Neural cell (in vitro differentiated cells): ENCODE data around the gene RHO. TPM values are rescaled to one million over a fixed set of nuclear protein-coding genes. Genes with fewer than 3 reads are reported as not detected.

ENCODE experiments used
- H2AFZ ChIP-seq: fragments of 200-600, 300-800 bp; sonication (generic), shearing (Covaris generic); 2 replicates; pipeline ENCODE4 v1.6.0; 2014; ENCODE audit warnings: low read depth, mild to moderate bottlenecking, antibody characterized with exemption, low read length, moderate library complexity
- H3F3A ChIP-seq: fragments of 200-600 bp; shearing (Covaris generic); 2 replicates; pipeline ENCODE4 v1.6.1; 2016; ENCODE audit warnings: mild to moderate bottlenecking, moderate library complexity, mixed read lengths, antibody characterized with exemption, low read length; ENCODE audit not compliant: insufficient read depth, poor library complexity, severe bottlenecking
- H3K27ac ChIP-seq: fragments of 200-600, 300-800 bp; sonication (generic), shearing (Covaris generic); 2 replicates; pipeline ENCODE4 v1.5.1; 2014; ENCODE audit warnings: mild to moderate bottlenecking, low read length, moderate library complexity
- H3K27me3 ChIP-seq: fragments of 300-800, 200-600 bp; sonication (generic), shearing (Covaris generic); 2 replicates; pipeline ENCODE4 v1.6.0; 2014; ENCODE audit warnings: mild to moderate bottlenecking, low read depth, low read length, moderate library complexity; ENCODE audit not compliant: insufficient read depth
- H3K36me3 ChIP-seq: fragments of 300-800, 200-600 bp; sonication (generic), shearing (Covaris generic); 2 replicates; pipeline ENCODE4 v1.5.1; 2014; ENCODE audit warnings: mild to moderate bottlenecking, antibody characterized with exemption, low read length, moderate library complexity; ENCODE audit not compliant: insufficient read depth
- H3K4me2 ChIP-seq: fragments of 300-800, 200-600 bp; sonication (generic), shearing (Covaris generic); 2 replicates; pipeline ENCODE4 v1.6.0; 2014; ENCODE audit warnings: mild to moderate bottlenecking, low read length
- H3K4me3 ChIP-seq: fragments of 300-800, 200-600 bp; sonication (generic), shearing (Covaris generic); 2 replicates; pipeline ENCODE4 v1.5.1; 2014; ENCODE audit warnings: mild to moderate bottlenecking, low read length, moderate library complexity
- H3K79me2 ChIP-seq: fragments of 200-600 bp; shearing (Covaris generic); replicated peaks from 2 replicates; pipeline ENCODE4 v1.6.0; 2014; ENCODE audit warnings: mild to moderate bottlenecking, low read length, moderate library complexity; ENCODE audit not compliant: insufficient read depth
- H3K9ac ChIP-seq: fragments of 300-800, 200-600 bp; sonication (generic), shearing (Covaris generic); 2 replicates; pipeline ENCODE4 v1.6.1; 2016; ENCODE audit warnings: mild to moderate bottlenecking, low read length, mixed read lengths
- H3K9me2 ChIP-seq: fragments of 200-600 bp; shearing (Covaris generic); 2 replicates; pipeline ENCODE4 v1.6.1; 2016; ENCODE audit warnings: mild to moderate bottlenecking, low read length, mixed read lengths; ENCODE audit not compliant: insufficient read depth
- H3K9me3 ChIP-seq: fragments of 200-600, 300-800 bp; sonication (generic), shearing (Covaris generic); 2 replicates; pipeline ENCODE4 v1.6.1; 2016; ENCODE audit warnings: mild to moderate bottlenecking, mixed run types, low read length, moderate library complexity, mixed read lengths
- H4K20me1 ChIP-seq: fragments of 200-600 bp; shearing (Covaris generic); 2 replicates; pipeline ENCODE4 v1.6.1; 2016; ENCODE audit warnings: mild to moderate bottlenecking, mixed run types; ENCODE audit not compliant: insufficient read depth
- EP300 ChIP-seq: fragments of 450-650 bp; conservative IDR thresholded peaks from 2 replicates; pipeline ENCODE4 v1.6.1; 2014; ENCODE audit warnings: antibody characterized with exemption, mild to moderate bottlenecking, moderate library complexity; ENCODE audit not compliant: poor library complexity, severe bottlenecking
- EZH2 ChIP-seq: fragments of 200-600, 300-800 bp; shearing (Covaris generic), sonication (generic); IDR thresholded peaks from 2 replicates; pipeline ENCODE4 v1.6.1; 2014; ENCODE audit warnings: antibody characterized with exemption, low read length, borderline replicate concordance, mild to moderate bottlenecking; ENCODE audit not compliant: insufficient read depth, poor library complexity, severe bottlenecking
- MXI1 ChIP-seq: fragments of 450-650 bp; conservative IDR thresholded peaks from 2 replicates; pipeline ENCODE4 v1.6.1; 2014; ENCODE audit warnings: antibody characterized with exemption, mild to moderate bottlenecking; ENCODE audit not compliant: poor library complexity, severe bottlenecking
- POLR2AphosphoS5 ChIP-seq: IDR thresholded peaks from 2 replicates; pipeline ENCODE4 v1.6.1; 2012
- RAD21 ChIP-seq: fragments of 450-650 bp; conservative IDR thresholded peaks from 2 replicates; pipeline ENCODE4 v1.6.1; 2014; ENCODE audit warnings: antibody characterized with exemption, mild to moderate bottlenecking, moderate library complexity
- REST ChIP-seq: IDR thresholded peaks from 2 replicates; pipeline ENCODE4 v1.6.1; 2012; ENCODE audit warnings: borderline replicate concordance
- SMC3 ChIP-seq: fragments of 450-650 bp; conservative IDR thresholded peaks from 2 replicates; pipeline ENCODE4 v1.6.1; 2014; ENCODE audit warnings: antibody characterized with exemption, mild to moderate bottlenecking, moderate library complexity; ENCODE audit not compliant: poor library complexity
- TAF1 ChIP-seq: IDR thresholded peaks from 2 replicates; pipeline ENCODE4 v1.6.1; 2012; ENCODE audit warnings: low read depth
- polyA plus RNA-seq: library from polyadenylated mRNA; depleted of rRNA; stranded (reverse); fragments of >200 nt; gene quantifications from 2 replicates; pipeline ENCODE4 v1.2.3, GENCODE V29; 2014
- TF ChIP-seq, protein P1 (sequence below): fragments of 450-650 bp; IDR thresholded peaks from 2 replicates; pipeline ENCODE4 v1.5.1; 2014; ENCODE audit warnings: antibody characterized with exemption, mild to moderate bottlenecking, moderate library complexity; ENCODE audit not compliant: poor library complexity, severe bottlenecking

The RHO gene
- polyA plus RNA-seq, 1 donor from 2014 or later = not detected

- Histone ChIP-seq H3K36me3 (no peaks in the 10 kb centered on the region), H3F3A (no peaks in the 10 kb centered on the region), H3K9me2 (no peaks in the 10 kb centered on the region), H2AFZ (no peak overlapping the region), H3K79me2 (no peaks in the 10 kb centered on the region), H3K9me3 (no peaks in the 10 kb centered on the region), H3K4me3 (no peak overlapping the region), H4K20me1 (no peaks in the 10 kb centered on the region), H3K4me2 (no peak overlapping the region), H3K9ac (no peak overlapping the region), H3K27ac (no peak overlapping the region), H3K27me3 (no peaks in the 10 kb centered on the region)
- TF ChIP-seq SMC3 (no peak), EP300 (no peak), POLR2AphosphoS5 (no peak), TAF1 (no peak), EZH2 (no peak), RAD21 (no peak), REST (no peak), MXI1 (no peak)
- TF ChIP-seq, protein P1, sequence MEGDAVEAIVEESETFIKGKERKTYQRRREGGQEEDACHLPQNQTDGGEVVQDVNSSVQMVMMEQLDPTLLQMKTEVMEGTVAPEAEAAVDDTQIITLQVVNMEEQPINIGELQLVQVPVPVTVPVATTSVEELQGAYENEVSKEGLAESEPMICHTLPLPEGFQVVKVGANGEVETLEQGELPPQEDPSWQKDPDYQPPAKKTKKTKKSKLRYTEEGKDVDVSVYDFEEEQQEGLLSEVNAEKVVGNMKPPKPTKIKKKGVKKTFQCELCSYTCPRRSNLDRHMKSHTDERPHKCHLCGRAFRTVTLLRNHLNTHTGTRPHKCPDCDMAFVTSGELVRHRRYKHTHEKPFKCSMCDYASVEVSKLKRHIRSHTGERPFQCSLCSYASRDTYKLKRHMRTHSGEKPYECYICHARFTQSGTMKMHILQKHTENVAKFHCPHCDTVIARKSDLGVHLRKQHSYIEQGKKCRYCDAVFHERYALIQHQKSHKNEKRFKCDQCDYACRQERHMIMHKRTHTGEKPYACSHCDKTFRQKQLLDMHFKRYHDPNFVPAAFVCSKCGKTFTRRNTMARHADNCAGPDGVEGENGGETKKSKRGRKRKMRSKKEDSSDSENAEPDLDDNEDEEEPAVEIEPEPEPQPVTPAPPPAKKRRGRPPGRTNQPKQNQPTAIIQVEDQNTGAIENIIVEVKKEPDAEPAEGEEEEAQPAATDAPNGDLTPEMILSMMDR = no peak
Measured at GRCh38 chr3:129561619-129562248, 33.3 kb downstream of the RHO start.

DNA sequence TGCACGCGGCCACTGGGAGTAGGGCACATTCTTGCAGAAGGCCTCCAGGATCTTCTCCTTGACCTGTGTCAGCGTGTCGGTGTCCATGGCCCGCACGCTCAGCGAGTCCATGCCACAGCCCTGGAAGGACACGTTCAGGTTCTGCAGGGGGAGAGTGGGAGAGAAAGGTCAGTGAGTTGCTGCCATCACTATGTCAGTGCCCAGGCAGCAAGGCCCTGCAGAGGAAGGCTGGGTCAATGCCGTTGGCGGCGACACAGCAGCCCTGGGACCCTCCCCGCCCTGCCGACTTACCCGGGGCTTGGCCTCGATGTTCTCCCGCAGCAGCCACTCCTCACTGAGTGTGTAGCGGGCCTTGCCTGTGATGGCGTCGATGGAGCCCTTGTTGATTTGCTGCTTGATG, 34.4 kb downstream of the RHO start:
- TF ChIP-seq REST (no peak), MXI1 (no peak), POLR2AphosphoS5 (no peak), SMC3 (no peak), TAF1 (no peak), RAD21 (no peak), EP300 (no peak), EZH2 (no peak)
- TF ChIP-seq, protein P1 = no peak
- H3K9me3 ChIP-seq = no peaks in the 10 kb centered on the region
- H3K27me3 ChIP-seq = no peaks in the 10 kb centered on the region
- no peaks in the 10 kb centered on the region for H3K79me2 ChIP-seq
- H4K20me1 ChIP-seq = no peaks in the 10 kb centered on the region
- H2AFZ ChIP-seq = no peak overlapping the region
- no peaks in the 10 kb centered on the region for H3F3A ChIP-seq
- H3K9ac ChIP-seq = no peak overlapping the region
- no peak overlapping the region for H3K4me3 ChIP-seq
- H3K36me3 ChIP-seq = no peaks in the 10 kb centered on the region
- H3K9me2 ChIP-seq = no peaks in the 10 kb centered on the region
- H3K4me2 ChIP-seq = no peak overlapping the region
- no peak overlapping the region for H3K27ac ChIP-seq
